ENCODE results near the gene ACOX3. TPM values are rescaled to one million over a fixed set of nuclear protein-coding genes. Genes with fewer than 3 reads are reported as not detected.

The ACOX3 gene
- total and polyA plus RNA-seq, 2 of the 8 experiments (the other 6 are each of a cell fraction or from before 2014, with no cell fraction given): 2.5 to 9.9 TPM

DNA sequence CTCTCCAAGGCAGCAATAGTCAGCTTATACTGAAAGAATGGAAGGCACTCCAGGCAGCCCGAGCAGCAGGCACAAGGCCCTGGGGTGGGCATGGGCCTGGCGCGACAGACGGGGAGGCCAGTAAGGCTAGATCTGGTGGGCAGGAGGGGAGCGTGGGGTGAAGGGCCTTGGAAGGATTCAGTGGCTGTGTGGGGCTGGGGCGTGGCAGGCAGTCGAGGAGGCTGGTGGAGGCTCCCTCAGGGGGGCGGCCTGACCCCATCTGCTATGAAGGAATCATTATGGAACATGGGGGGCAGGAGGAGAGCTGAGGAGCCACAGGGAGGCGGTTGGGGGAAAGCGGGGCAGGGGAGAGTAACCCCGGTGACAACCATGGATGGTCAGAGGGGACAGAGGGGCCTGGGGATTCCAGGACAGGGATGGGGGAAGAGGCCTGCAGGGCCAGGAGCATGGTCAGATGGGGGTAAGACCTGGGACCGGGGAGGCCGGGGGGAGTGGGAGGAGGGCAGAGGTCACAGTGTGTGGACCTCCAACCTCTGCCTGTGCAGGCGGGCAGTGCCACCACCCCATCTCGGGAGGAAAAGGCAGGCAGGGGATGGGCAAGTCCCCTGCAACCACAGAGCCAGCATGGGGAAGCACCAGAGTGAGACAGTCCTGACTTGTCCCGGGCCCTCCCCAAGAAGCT lies 70.3 kb downstream of the ACOX3 start:
- no peak overlapping the region for H3K23ac ChIP-seq (ENCODE audit: insufficient read length)
- no peaks in the 10 kb centered on the region for H3K9me3 ChIP-seq (ENCODE audit: insufficient read depth in 2 of 2, low read depth in 1 of 2, low read length in 1 of 2)
- no peak overlapping the region for H4K91ac ChIP-seq (replicated peaks; ENCODE audit: insufficient read length, low read length)
- H2BK15ac ChIP-seq (ENCODE audit: low read length): no peak overlapping the region
- H3K79me1 ChIP-seq (ENCODE audit: low read depth, low read length): no peaks in the 10 kb centered on the region
- ChIA-PET CTCF (ENCODE audit: partially characterized antibody) (interaction anchor here (0.7 to 1.4 kb wide), 4 partner anchors 30 to 113 kb away, joined by 3 to 4 read pairs (median 3); no protein-coding TSS in a partner anchor), POLR2A (ENCODE audit: partially characterized antibody) (no interaction called here)
- no peak overlapping the region for H3K18ac ChIP-seq (ENCODE audit: extremely low read depth, low read length)
- H3K4me1 ChIP-seq (replicated peaks in 1 of 4; ENCODE audit: control insufficient read depth in 3 of 4, insufficient read depth in 4 of 4, low read length in 3 of 4): no peaks in the 10 kb centered on the region; a peak in 1 of 7 replicates
- no peak overlapping the region for H2AFZ ChIP-seq (ENCODE audit: low read length)
- H3K4me3 ChIP-seq (ENCODE audit: extremely low read depth in 1 of 4, insufficient read depth in 2 of 4, low read depth in 3 of 4, low read length in 4 of 4): no peak overlapping the region
- no peak for TF ChIP-seq BRCA1 (IDR thresholded peaks at IDR 0.05; ENCODE audit: low read depth, low read length)
- no peaks in the 10 kb centered on the region for H3K79me2 ChIP-seq (ENCODE audit: control insufficient read depth in 1 of 2, insufficient read depth in 2 of 2, low read length in 2 of 2)
- no peak overlapping the region for H2BK120ac ChIP-seq (replicated peaks; ENCODE audit: low read depth, low read length)
- no peak overlapping the region for H4K5ac ChIP-seq (ENCODE audit: insufficient read length, low read depth, low read length)
- H3K27ac ChIP-seq (ENCODE audit: low read depth, low read length): no peak overlapping the region
- no peak overlapping the region for H3K9ac ChIP-seq (replicated peaks in 1 of 4; ENCODE audit: extremely low read depth in 1 of 4, low read depth in 3 of 4, low read length in 3 of 4)
- H3K4me2 ChIP-seq (ENCODE audit: insufficient read depth in 1 of 2, low read depth in 2 of 2, low read length in 2 of 2): no peak overlapping the region
- WGBS, 2 experiments (ENCODE audit: extremely low coverage in 1 of 2, insufficient coverage in 1 of 2, insufficient read length in 1 of 2, insufficient replicate concordance in 2 of 2, low coverage in 1 of 2, low lambda C conversion rate in 2 of 2, missing lambda C conversion rate in 1 of 2): 94% methylated on average over 9 of the region's 16 CpGs; no CpG with 5 or more reads in 1 of the 2 experiments
- H2BK20ac ChIP-seq (ENCODE audit: low read length): no peak overlapping the region
- no peaks in the 10 kb centered on the region for H3K27me3 ChIP-seq (replicated peaks in 1 of 4; ENCODE audit: control insufficient read depth in 3 of 4, extremely low read depth in 1 of 4, insufficient read depth in 3 of 4, low read length in 3 of 4)
- H3K36me3 ChIP-seq (ENCODE audit: control insufficient read depth in 2 of 4, insufficient read depth in 4 of 4, low read length in 3 of 4): no peaks in the 10 kb centered on the region
- H2AK5ac ChIP-seq (ENCODE audit: low read depth, low read length): no peak overlapping the region
- no peak overlapping the region for H3K14ac ChIP-seq (ENCODE audit: insufficient read length)
- H3K23me2 ChIP-seq (ENCODE audit: low read depth, low read length): no peaks in the 10 kb centered on the region
- H2BK12ac ChIP-seq (ENCODE audit: low read depth, low read length): no peak overlapping the region
- H3K56ac ChIP-seq (replicated peaks; ENCODE audit: insufficient read length, low read depth, low read length): no peak overlapping the region
- H4K20me1 ChIP-seq (replicated peaks in 1 of 2; ENCODE audit: control insufficient read depth in 1 of 2, insufficient read depth in 2 of 2, low read length in 2 of 2): no peaks in the 10 kb centered on the region
- FAIRE-seq (no peak), DNase-seq (ENCODE audit: low read depth in 1 of 2, low spot score in 2 of 2) (no peak)
- H2BK5ac ChIP-seq (ENCODE audit: low read depth, low read length): no peak overlapping the region
- no peak overlapping the region for H3K4ac ChIP-seq (replicated peaks; ENCODE audit: insufficient read length, low read depth, low read length)
- no peak overlapping the region for H4K8ac ChIP-seq (ENCODE audit: extremely low read depth, insufficient read depth, low read length)
